ENCODE measurements around the gene AFF3. TPM values are rescaled to one million over a fixed set of nuclear protein-coding genes. Genes with fewer than 3 reads are reported as not detected.

Gene AFF3
- total and polyA plus RNA-seq, 2 experiments from 2014 or later, result 7.3 to 7.8 TPM

GRCh38 chr2:99753505-99753904 lies 388.9 kb downstream of the AFF3 start:
- Histone ChIP-seq H3K9me3 (ENCODE audit: low read depth) (no peaks in the 10 kb centered on the region), H3K79me2 (no peaks in the 10 kb centered on the region), H3K4me1 (ENCODE audit: insufficient read depth) (no peaks in the 10 kb centered on the region), H3K27ac (no peak overlapping the region), H4K20me1 (ENCODE audit: insufficient read depth, poor library complexity, severe bottlenecking) (no peaks in the 10 kb centered on the region), H2AFZ (no peak overlapping the region), H3K27me3 (no peaks in the 10 kb centered on the region), H3K36me3 (replicated peaks; ENCODE audit: insufficient read depth, low read depth) (no peaks in the 10 kb centered on the region), H3K9me2 (replicated peaks; ENCODE audit: insufficient read depth) (no peaks in the 10 kb centered on the region), H3K4me2 (no peak overlapping the region), H3K4me3 (no peak overlapping the region)
- 89% methylated on average over 8 of the region's 8 CpGs for WGBS (ENCODE audit: low lambda C conversion rate, missing lambda C conversion rate)
- TF ChIP-seq EZH2phosphoT487 (IDR thresholded peaks at IDR 0.05; ENCODE audit: low read depth, severe bottlenecking, unreplicated experiment), result no peak
- no peak for TF ChIP-seq CTCF (IDR thresholded peaks at IDR 0.05; ENCODE audit: poor library complexity)
- TF ChIP-seq EZH2 (IDR thresholded peaks at IDR 0.05; ENCODE audit: borderline replicate concordance), result no peak
- no peak for DNase-seq (ENCODE audit: low spot score)

GRCh38 chr2:99748344-99748743 lies 394.0 kb downstream of the AFF3 start:
- H3K4me2 ChIP-seq, result no peak overlapping the region
- WGBS (ENCODE audit: low lambda C conversion rate, missing lambda C conversion rate), result 21% methylated on average over 2 of the region's 2 CpGs
- H3K9me2 ChIP-seq (replicated peaks; ENCODE audit: insufficient read depth), result no peaks in the 10 kb centered on the region
- no peak for DNase-seq (ENCODE audit: low spot score)
- H4K20me1 ChIP-seq (ENCODE audit: insufficient read depth, poor library complexity, severe bottlenecking), result no peaks in the 10 kb centered on the region
- H3K79me2 ChIP-seq, result no peaks in the 10 kb centered on the region
- no peaks in the 10 kb centered on the region for H3K4me1 ChIP-seq (ENCODE audit: insufficient read depth)
- TF ChIP-seq EZH2phosphoT487 (IDR thresholded peaks at IDR 0.05; ENCODE audit: low read depth, severe bottlenecking, unreplicated experiment) (no peak), CTCF (IDR thresholded peaks at IDR 0.05; ENCODE audit: poor library complexity) (no peak), EZH2 (IDR thresholded peaks at IDR 0.05; ENCODE audit: borderline replicate concordance) (no peak)
- H3K9me3 ChIP-seq (ENCODE audit: low read depth), result no peaks in the 10 kb centered on the region
- no peak overlapping the region for H3K27ac ChIP-seq
- H3K4me3 ChIP-seq, result no peak overlapping the region
- no peaks in the 10 kb centered on the region for H3K27me3 ChIP-seq
- no peaks in the 10 kb centered on the region for H3K36me3 ChIP-seq (replicated peaks; ENCODE audit: insufficient read depth, low read depth)
- no peak overlapping the region for H2AFZ ChIP-seq

- no peak overlapping the region for H3K4me2 ChIP-seq
- H4K20me1 ChIP-seq (ENCODE audit: insufficient read depth, poor library complexity, severe bottlenecking), result no peaks in the 10 kb centered on the region
- H3K4me1 ChIP-seq (ENCODE audit: insufficient read depth), result no peaks in the 10 kb centered on the region
- H3K79me2 ChIP-seq, result no peaks in the 10 kb centered on the region
- H3K36me3 ChIP-seq (replicated peaks; ENCODE audit: insufficient read depth, low read depth), result no peaks in the 10 kb centered on the region
- H2AFZ ChIP-seq, result no peak overlapping the region
- no peak for TF ChIP-seq CTCF (IDR thresholded peaks at IDR 0.05; ENCODE audit: poor library complexity)
- no peak for TF ChIP-seq EZH2 (IDR thresholded peaks at IDR 0.05; ENCODE audit: borderline replicate concordance)
- no peak for TF ChIP-seq EZH2phosphoT487 (IDR thresholded peaks at IDR 0.05; ENCODE audit: low read depth, severe bottlenecking, unreplicated experiment)
- H3K4me3 ChIP-seq, result no peak overlapping the region
- no peaks in the 10 kb centered on the region for H3K9me3 ChIP-seq (ENCODE audit: low read depth)
- WGBS (ENCODE audit: low lambda C conversion rate, missing lambda C conversion rate), result 41% methylated on average over 3 of the region's 3 CpGs
- no peak overlapping the region for H3K27ac ChIP-seq
- H3K9me2 ChIP-seq (replicated peaks; ENCODE audit: insufficient read depth), result no peaks in the 10 kb centered on the region
- no peak for DNase-seq (ENCODE audit: low spot score)
- H3K27me3 ChIP-seq, result no peaks in the 10 kb centered on the region
Measured at GRCh38 chr2:99747842-99748241, 394.5 kb downstream of the AFF3 start.

GRCh38 chr2:99743146-99743545 lies 399.2 kb downstream of the AFF3 start:
- no peak overlapping the region for H3K4me3 ChIP-seq
- no peak for DNase-seq (ENCODE audit: low spot score)
- H3K27ac ChIP-seq, result no peak overlapping the region
- no peaks in the 10 kb centered on the region for H3K27me3 ChIP-seq
- H3K9me2 ChIP-seq (replicated peaks; ENCODE audit: insufficient read depth), result no peaks in the 10 kb centered on the region
- H4K20me1 ChIP-seq (ENCODE audit: insufficient read depth, poor library complexity, severe bottlenecking), result no peaks in the 10 kb centered on the region
- H3K4me1 ChIP-seq (ENCODE audit: insufficient read depth), result no peaks in the 10 kb centered on the region
- no peaks in the 10 kb centered on the region for H3K9me3 ChIP-seq (ENCODE audit: low read depth)
- no peak overlapping the region for H3K4me2 ChIP-seq
- TF ChIP-seq EZH2 (IDR thresholded peaks at IDR 0.05; ENCODE audit: borderline replicate concordance), result no peak
- TF ChIP-seq EZH2phosphoT487 (IDR thresholded peaks at IDR 0.05; ENCODE audit: low read depth, severe bottlenecking, unreplicated experiment), result no peak
- no peak for TF ChIP-seq CTCF (IDR thresholded peaks at IDR 0.05; ENCODE audit: poor library complexity)
- H3K79me2 ChIP-seq, result no peaks in the 10 kb centered on the region
- 92% methylated on average over 7 of the region's 7 CpGs for WGBS (ENCODE audit: low lambda C conversion rate, missing lambda C conversion rate)
- no peak overlapping the region for H2AFZ ChIP-seq
- no peaks in the 10 kb centered on the region for H3K36me3 ChIP-seq (replicated peaks; ENCODE audit: insufficient read depth, low read depth)

Measured in hepatocyte (in vitro differentiated cells).